MM.1S (cell line): ENCODE data around the gene OLFML1.

ENCODE experiments used
- DNase-seq: peaks from one replicate; pipeline ENCODE4 v3.0.0-alpha.2; 2015
- H2AFZ ChIP-seq: fragments of 300-600 bp; sonication (generic); 2 replicates; pipeline ENCODE4 v1.6.0; 2016; ENCODE audit warnings: antibody characterized with exemption, low read length
- H3F3A ChIP-seq: fragments of 300-600 bp; sonication (generic); 2 replicates; pipeline ENCODE4 v1.6.1; 2016; ENCODE audit warnings: mild to moderate bottlenecking, antibody characterized with exemption, low read length, moderate library complexity, mixed read lengths; ENCODE audit not compliant: insufficient read depth
- H3K27ac ChIP-seq: fragments of 300-600 bp; sonication (generic); 2 replicates; pipeline ENCODE4 v1.5.1; 2016; ENCODE audit warnings: mild to moderate bottlenecking, low read length
- H3K27me3 ChIP-seq: fragments of 300-600 bp; sonication (generic); replicated peaks from 2 replicates; pipeline ENCODE4 v1.6.0; 2016; ENCODE audit warnings: low read length; ENCODE audit not compliant: insufficient read depth
- H3K36me3 ChIP-seq: fragments of 300-600 bp; sonication (generic); replicated peaks from 2 replicates; pipeline ENCODE4 v1.6.1; 2016; ENCODE audit warnings: mild to moderate bottlenecking, low read length, mixed read lengths; ENCODE audit not compliant: insufficient read depth
- H3K4me1 ChIP-seq: fragments of 300-600 bp; sonication (generic); 2 replicates; pipeline ENCODE4 v1.6.1; 2016; ENCODE audit warnings: low read length, mixed read lengths
- H3K4me2 ChIP-seq: fragments of 300-600 bp; sonication (generic); 2 replicates; pipeline ENCODE4 v1.6.0; 2016; ENCODE audit warnings: low read depth, low read length
- H3K4me3 ChIP-seq: fragments of 300-600 bp; sonication (generic); 2 replicates; pipeline ENCODE4 v1.5.1; 2016; ENCODE audit warnings: low read length, mixed read lengths
- H3K79me2 ChIP-seq: fragments of 300-600 bp; sonication (generic); 2 replicates; pipeline ENCODE4 v1.6.1; 2016; ENCODE audit warnings: mixed run types, low read length, mixed read lengths
- H3K9ac ChIP-seq: fragments of 300-600 bp; sonication (generic); 2 replicates; pipeline ENCODE4 v1.6.1; 2016; ENCODE audit warnings: low read length, mixed read lengths
- H3K9me2 ChIP-seq: fragments of 300-600 bp; sonication (generic); replicated peaks from 2 replicates; pipeline ENCODE4 v1.6.1; 2016; ENCODE audit warnings: mild to moderate bottlenecking, low read length, mixed read lengths; ENCODE audit not compliant: insufficient read depth
- H3K9me3 ChIP-seq: fragments of 300-600 bp; sonication (generic); replicated peaks from 2 replicates; pipeline ENCODE4 v1.6.1; 2016; ENCODE audit warnings: mild to moderate bottlenecking, low read length, mixed read lengths; ENCODE audit not compliant: insufficient read depth
- H4K20me1 ChIP-seq: fragments of 300-600 bp; sonication (generic); 2 replicates; pipeline ENCODE4 v1.6.1; 2016; ENCODE audit warnings: mild to moderate bottlenecking, low read length, moderate library complexity, mixed read lengths; ENCODE audit not compliant: insufficient read depth
- CTCF ChIP-seq: fragments of 300-600 bp; sonication (generic); IDR thresholded peaks from 2 replicates; pipeline ENCODE4 v1.5.1; 2016; ENCODE audit warnings: antibody characterized with exemption, low read length, mixed read lengths
- EZH2 ChIP-seq: fragments of 300-600 bp; sonication (generic); optimal IDR thresholded peaks from 2 replicates; pipeline ENCODE3; 2017; ENCODE audit warnings: low read depth, mild to moderate bottlenecking, antibody characterized with exemption, low read length, mixed read lengths
- EZH2phosphoT487 ChIP-seq: fragments of 300-600 bp; sonication (generic); IDR thresholded peaks from 2 replicates; pipeline ENCODE4 v1.6.1; 2018; ENCODE audit warnings: antibody characterized with exemption, low read length

OLFML1 gene

GRCh38 chr11:7493670-7494069, 8.4 kb downstream of the OLFML1 start:
- Histone ChIP-seq H3K36me3 (no peaks in the 10 kb centered on the region), H3F3A (no peaks in the 10 kb centered on the region), H3K9me2 (no peaks in the 10 kb centered on the region), H3K4me1 (no peaks in the 10 kb centered on the region), H2AFZ (no peak overlapping the region), H3K4me2 (no peak overlapping the region), H3K27ac (no peak overlapping the region), H3K79me2 (no peaks in the 10 kb centered on the region), H3K9ac (no peak overlapping the region), H3K9me3 (no peaks in the 10 kb centered on the region), H4K20me1 (no peaks in the 10 kb centered on the region), H3K27me3 (no peaks in the 10 kb centered on the region), H3K4me3 (no peak overlapping the region)
- DNase-seq, result no peak
- TF ChIP-seq CTCF (no peak), EZH2 (no peak), EZH2phosphoT487 (no peak)

GRCh38 chr11:7494086-7494745, 8.9 kb downstream of the OLFML1 start:
- H3K4me2 ChIP-seq, result no peak overlapping the region

GRCh38 chr11:7495882-7496551, 10.7 kb downstream of the OLFML1 start:
- Histone ChIP-seq H3K27me3 (no peaks in the 10 kb centered on the region), H2AFZ (no peak overlapping the region), H3K4me2 (no peak overlapping the region), H3K9me2 (no peaks in the 10 kb centered on the region), H3K79me2 (no peaks in the 10 kb centered on the region), H3K27ac (no peak overlapping the region), H3K36me3 (no peaks in the 10 kb centered on the region), H3F3A (no peaks in the 10 kb centered on the region), H4K20me1 (no peaks in the 10 kb centered on the region), H3K4me1 (no peaks in the 10 kb centered on the region), H3K4me3 (no peak overlapping the region), H3K9ac (no peak overlapping the region), H3K9me3 (no peaks in the 10 kb centered on the region)
- DNase-seq, result no peak
- TF ChIP-seq CTCF, result no peak
- no peak for TF ChIP-seq EZH2phosphoT487
- TF ChIP-seq EZH2, result no peak

More at GRCh38 chr11:7494086-7494745, 8.9 kb downstream of the OLFML1 start:
- Histone ChIP-seq H3K79me2 (no peaks in the 10 kb centered on the region), H3K9ac (no peak overlapping the region), H3K27ac (no peak overlapping the region), H3F3A (no peaks in the 10 kb centered on the region), H3K36me3 (no peaks in the 10 kb centered on the region), H3K9me3 (no peaks in the 10 kb centered on the region), H4K20me1 (no peaks in the 10 kb centered on the region), H3K9me2 (no peaks in the 10 kb centered on the region), H3K4me1 (no peaks in the 10 kb centered on the region), H2AFZ (no peak overlapping the region), H3K27me3 (no peaks in the 10 kb centered on the region), H3K4me3 (no peak overlapping the region)
- DNase-seq, result no peak
- TF ChIP-seq EZH2phosphoT487, result no peak

- Histone ChIP-seq H3K4me1 (peaks cover 12% of the 10 kb centered on the region), H3K27ac (no peak overlapping the region), H3K79me2 (no peaks in the 10 kb centered on the region), H3K36me3 (no peaks in the 10 kb centered on the region), H3K9me3 (no peaks in the 10 kb centered on the region), H3K4me2 (no peak overlapping the region), H3K4me3 (no peak overlapping the region), H4K20me1 (no peaks in the 10 kb centered on the region), H3K9me2 (no peaks in the 10 kb centered on the region), H3F3A (no peaks in the 10 kb centered on the region), H3K27me3 (no peaks in the 10 kb centered on the region), H2AFZ (no peak overlapping the region), H3K9ac (no peak overlapping the region)
- DNase-seq, result no peak
- TF ChIP-seq CTCF (no peak), EZH2 (no peak), EZH2phosphoT487 (no peak)
These were observed 12.9 kb downstream of the OLFML1 start for GRCh38 chr11:7498193-7498592.
